ENCODE data around the gene C3orf62. TPM values are rescaled to one million over a fixed set of nuclear protein-coding genes. Genes with fewer than 3 reads are reported as not detected.

The C3orf62 gene
- total RNA-seq, 1 experiment from 2014 or later, result 1.3 TPM

Small RNAs within 50 kb of the gene (small RNA-seq; reads per million reads assigned to genes)
- gene AC121247.2, result not detected
- not detected for gene MIR4271
- gene RF00019, result not detected

Other genes starting within 250 kb of the C3orf62 start
- gene IMPDH2, start 247.8 kb downstream of the C3orf62 start, total RNA-seq (2014; rRNA removed; shearing (Covaris generic)), result 265 and 282 TPM in 2 replicates
- gene QRICH1, start 183.2 kb downstream of the C3orf62 start, total RNA-seq (2014; rRNA removed; shearing (Covaris generic)), result 51.6 and 74.4 TPM in 2 replicates
- 272 and 291 TPM in 2 replicates for gene QARS1, start 172.5 kb downstream of the C3orf62 start, total RNA-seq (2014; rRNA removed; shearing (Covaris generic))
- 39.3 and 49.3 TPM in 2 replicates for gene USP19, start 156.4 kb downstream of the C3orf62 start, total RNA-seq (2014; rRNA removed; shearing (Covaris generic))
- 49.5 and 56.8 TPM in 2 replicates for gene LAMB2, start 144.2 kb downstream of the C3orf62 start, total RNA-seq (2014; rRNA removed; shearing (Covaris generic))
- gene CCDC71, start 110.9 kb downstream of the C3orf62 start, total RNA-seq (2014; rRNA removed; shearing (Covaris generic)), result 12.4 and 19.5 TPM in 2 replicates
- 0.42 TPM in 1 of 2 replicates, not detected in the other for gene KLHDC8B, start 105.6 kb downstream of the C3orf62 start, total RNA-seq (2014; rRNA removed; shearing (Covaris generic))
- 8.0 and 14.7 TPM in 2 replicates for gene USP4, start 62.8 kb upstream of the C3orf62 start, total RNA-seq (2014; rRNA removed; shearing (Covaris generic))
- 500 and 516 TPM in 2 replicates for gene GPX1, start 81.1 kb upstream of the C3orf62 start, total RNA-seq (2014; rRNA removed; shearing (Covaris generic))
- gene RHOA, start 134.7 kb upstream of the C3orf62 start, total RNA-seq (2014; rRNA removed; shearing (Covaris generic)), result 199 and 229 TPM in 2 replicates
- gene TCTA, start 135.2 kb upstream of the C3orf62 start, total RNA-seq (2014; rRNA removed; shearing (Covaris generic)), result 26.6 TPM in 2 replicates
- 0.97 and 3.9 TPM in 2 replicates for gene AMT, start 145.2 kb upstream of the C3orf62 start, total RNA-seq (2014; rRNA removed; shearing (Covaris generic))
- 2.5 and 8.2 TPM in 2 replicates for gene NICN1, start 152.1 kb upstream of the C3orf62 start, total RNA-seq (2014; rRNA removed; shearing (Covaris generic))
- 64.2 and 72.9 TPM in 2 replicates for gene DAG1, start 193.0 kb upstream of the C3orf62 start, total RNA-seq (2014; rRNA removed; shearing (Covaris generic))

Measured in HT-29 (cell line).